Natural killer cell (primary cell): Measurements from ENCODE around the gene MTG2. TPM values are rescaled to one million over a fixed set of nuclear protein-coding genes. Genes with fewer than 3 reads are reported as not detected.

Experiments used
- ATAC-seq, 3 donors: fragments of 150-1000 bp in 2 of 3; fragments of 200-7000 bp in 1 of 3; cut with Tn5 transposase; 1 replicate in 1 of 3; 2 replicates in 2 of 3; pipeline ENCODE4 v1.10.0; 2021; ENCODE audit warnings: mild to moderate bottlenecking in 2 of 3, moderate library complexity in 2 of 3
- DNase-seq, 2 donors: peaks; one replicate each; pipeline versions ENCODE4 v3.0.0 to v3.0.0-alpha.2; 2013 to 2021; ENCODE audit warnings: mixed read lengths in 1 of 2
- H3K27ac ChIP-seq: one replicate; pipeline ENCODE4 v1.5.1; 2013; ENCODE audit warnings: mild to moderate bottlenecking, low read length
- H3K27me3 ChIP-seq: one replicate; pipeline ENCODE4 v1.6.1; 2013; ENCODE audit warnings: low read length; ENCODE audit not compliant: control insufficient read depth, insufficient read depth
- H3K36me3 ChIP-seq: one replicate; pipeline ENCODE4 v1.6.1; 2013; ENCODE audit warnings: low read length; ENCODE audit not compliant: control insufficient read depth, insufficient read depth
- H3K4me1 ChIP-seq: one replicate; pipeline ENCODE4 v1.6.1; 2013; ENCODE audit warnings: low read length; ENCODE audit not compliant: control insufficient read depth, insufficient read depth
- H3K4me3 ChIP-seq: one replicate; pipeline ENCODE4 v1.5.1; 2013; ENCODE audit warnings: low read length
- H3K9me3 ChIP-seq: one replicate; pipeline ENCODE4 v1.6.1; 2013; ENCODE audit warnings: low read length; ENCODE audit not compliant: control insufficient read depth, insufficient read depth
- H3K27ac Mint-ChIP-seq, 2 donors: one replicate each; pipeline ENCODE4 v1.8.0; 2022; ENCODE audit warnings: mild to moderate bottlenecking in 2 of 2, mixed read lengths in 2 of 2, moderate library complexity in 1 of 2
- H3K27me3 Mint-ChIP-seq, 2 donors: one replicate each; pipeline ENCODE4 v1.8.0; 2022; ENCODE audit warnings: low read depth in 2 of 2, mixed read lengths in 2 of 2
- H3K36me3 Mint-ChIP-seq: one replicate; pipeline ENCODE4 v1.8.0; 2022; ENCODE audit warnings: mixed read lengths
- H3K4me1 Mint-ChIP-seq, 2 donors: one replicate each; pipeline ENCODE4 v1.8.0; 2022; ENCODE audit warnings: mixed read lengths in 2 of 2
- H3K4me3 Mint-ChIP-seq: one replicate; pipeline ENCODE4 v1.8.0; 2022; ENCODE audit warnings: mild to moderate bottlenecking, moderate library complexity, mixed read lengths
- H3K9me3 Mint-ChIP-seq, 2 donors: one replicate each; pipeline ENCODE4 v1.8.0; 2022; ENCODE audit warnings: mixed read lengths in 2 of 2
- CTCF ChIP-seq: fragments of 200-600 bp; IDR thresholded peaks from one replicate; pipeline ENCODE4 v1.8.0; 2022; ENCODE audit warnings: antibody characterized with exemption
- WGBS: methylation state at CpG from one replicate; pipeline ENCODE4 v1.1.7; 2013; ENCODE audit warnings: missing lambda C conversion rate; ENCODE audit not compliant: insufficient coverage; 5-methylcytosine and 5-hydroxymethylcytosine counted together
- intact Hi-C: fragments of 100-400 bp; cut with micrococcal nuclease; formaldehyde crosslinking; loops from one replicate; pipeline ENCODE4 v1.14.2; 2022
- total RNA-seq, 4 donors: library from RNA; stranded (reverse); fragments of 120-200 nt in 1 of 4; gene quantifications; one replicate each; pipeline versions ENCODE4 v1.2.3 to v1.2.4, GENCODE V29; 2013 to 2022

The MTG2 gene
- total RNA-seq, 3 donors from 2014 or later (not counting 1 experiment from before 2014, with no cell fraction given) = 16.8 to 25.8 (median 25.3) TPM

DNA sequence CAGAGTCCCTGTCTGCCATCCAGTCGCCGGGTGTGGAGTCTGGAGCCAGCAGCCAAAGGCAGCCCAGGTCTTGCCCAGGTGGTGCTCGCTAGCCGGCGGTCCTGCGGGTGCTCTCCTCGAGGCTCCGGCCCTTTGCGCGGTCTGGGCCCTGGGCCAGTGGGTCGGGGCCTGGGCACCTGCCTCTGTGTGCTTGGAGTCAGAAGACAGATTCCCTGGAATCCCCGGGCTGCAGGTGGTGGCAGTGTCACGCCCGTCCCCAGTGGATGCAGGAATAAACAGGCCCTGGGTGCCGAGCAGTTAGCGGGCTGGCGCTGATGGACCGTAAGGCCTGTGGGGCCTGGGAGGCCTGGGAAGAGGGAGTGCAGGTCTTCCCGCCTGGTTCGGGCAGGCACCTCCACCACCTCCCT, 33.9 kb upstream of the MTG2 start:
- Mint-ChIP-seq H3K9me3 (peaks cover 0 to 2% of the 10 kb centered on the region in 2 donors), H3K27me3 (no peaks in the 10 kb centered on the region), H3K36me3 (no peaks in the 10 kb centered on the region), H3K4me3 (no peak overlapping the region), H3K4me1 (peaks cover 28 to 44% of the 10 kb centered on the region in 2 donors), H3K27ac (no peak overlapping the region)
- DNase-seq (no peak), ATAC-seq (no peak)
- Histone ChIP-seq H3K27ac (no peak overlapping the region), H3K27me3 (no peaks in the 10 kb centered on the region), H3K9me3 (no peaks in the 10 kb centered on the region), H3K4me1 (peaks cover 11% of the 10 kb centered on the region), H3K4me3 (no peak overlapping the region), H3K36me3 (no peaks in the 10 kb centered on the region)
- intact Hi-C loops = no loop called here
- WGBS = 96% methylated on average over 18 of the region's 20 CpGs
- no peak for TF ChIP-seq CTCF

GRCh38 chr20:62149532-62150309, 33.1 kb upstream of the MTG2 start:
- peaks cover 5% of the 10 kb centered on the region for H3K4me1 ChIP-seq
- intact Hi-C loops = no loop called here
- DNase-seq = no peak
- H3K4me3 ChIP-seq = no peak overlapping the region
- H3K27ac ChIP-seq = no peak overlapping the region
- H3K27ac Mint-ChIP-seq = no peak overlapping the region
- 95% methylated on average over 24 of the region's 24 CpGs for WGBS
- H3K36me3 ChIP-seq = no peaks in the 10 kb centered on the region
- H3K36me3 Mint-ChIP-seq = no peaks in the 10 kb centered on the region
- peaks cover 24 to 41% of the 10 kb centered on the region in 2 donors for H3K4me1 Mint-ChIP-seq
- H3K9me3 ChIP-seq = no peaks in the 10 kb centered on the region
- no peak for ATAC-seq
- no peaks in the 10 kb centered on the region for H3K27me3 Mint-ChIP-seq
- H3K4me3 Mint-ChIP-seq = no peak overlapping the region
- TF ChIP-seq CTCF = no peak
- H3K27me3 ChIP-seq = no peaks in the 10 kb centered on the region
- peaks cover 0 to 2% of the 10 kb centered on the region in 2 donors for H3K9me3 Mint-ChIP-seq

DNA sequence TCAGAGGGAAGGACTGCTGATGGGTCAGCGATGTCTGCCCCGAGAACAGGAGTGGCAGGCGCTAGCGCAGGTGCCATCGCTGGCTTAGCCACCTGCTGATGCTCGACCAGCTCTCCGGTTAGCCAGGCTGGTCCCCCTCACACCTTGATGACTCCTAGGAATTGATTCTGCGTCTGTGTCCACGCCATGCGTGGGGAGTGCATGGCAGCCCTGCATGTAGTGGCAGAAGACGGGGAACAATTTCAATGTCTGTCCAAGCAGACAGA, 32.6 kb upstream of the MTG2 start:
- Histone ChIP-seq H3K4me1 (peaks cover under 1% of the 10 kb centered on the region), H3K9me3 (no peaks in the 10 kb centered on the region), H3K27me3 (no peaks in the 10 kb centered on the region), H3K27ac (no peak overlapping the region), H3K4me3 (no peak overlapping the region), H3K36me3 (no peaks in the 10 kb centered on the region)
- intact Hi-C loops = no loop called here
- no peaks in the 10 kb centered on the region for H3K27me3 Mint-ChIP-seq
- peaks cover 0 to 2% of the 10 kb centered on the region in 2 donors for H3K9me3 Mint-ChIP-seq
- no peaks in the 10 kb centered on the region for H3K36me3 Mint-ChIP-seq
- WGBS = 97% methylated on average over 11 of the region's 11 CpGs
- H3K4me3 Mint-ChIP-seq = no peak overlapping the region
- DNase-seq (no peak), ATAC-seq (no peak)
- H3K4me1 Mint-ChIP-seq = peaks cover 19 to 39% of the 10 kb centered on the region in 2 donors
- H3K27ac Mint-ChIP-seq = no peak overlapping the region
- no peak for TF ChIP-seq CTCF

- no peaks in the 10 kb centered on the region for H3K27me3 Mint-ChIP-seq
- Histone ChIP-seq H3K4me1 (no peaks in the 10 kb centered on the region), H3K27ac (no peak overlapping the region), H3K9me3 (no peaks in the 10 kb centered on the region), H3K4me3 (no peak overlapping the region), H3K36me3 (no peaks in the 10 kb centered on the region), H3K27me3 (no peaks in the 10 kb centered on the region)
- H3K4me3 Mint-ChIP-seq = no peak overlapping the region
- H3K27ac Mint-ChIP-seq = no peak overlapping the region
- peaks cover 15 to 35% of the 10 kb centered on the region in 2 donors for H3K4me1 Mint-ChIP-seq
- ATAC-seq (no peak), DNase-seq (no peak)
- no peaks in the 10 kb centered on the region for H3K36me3 Mint-ChIP-seq
- peaks cover 0 to 2% of the 10 kb centered on the region in 2 donors for H3K9me3 Mint-ChIP-seq
- intact Hi-C loops = no loop called here
- no peak for TF ChIP-seq CTCF
- WGBS = 85% methylated on average over 11 of the region's 11 CpGs
Observed at GRCh38 chr20:62151225-62151624, 31.6 kb upstream of the MTG2 start.
